ENCODE measurements around the gene MYZAP. TPM values are rescaled to one million over a fixed set of nuclear protein-coding genes. Genes with fewer than 3 reads are reported as not detected.

The MYZAP gene
- total and polyA plus RNA-seq, 2 of the 8 experiments (the other 6 are each of a cell fraction or from before 2014, with no cell fraction given), result 0.41 to 0.65 TPM

DNA sequence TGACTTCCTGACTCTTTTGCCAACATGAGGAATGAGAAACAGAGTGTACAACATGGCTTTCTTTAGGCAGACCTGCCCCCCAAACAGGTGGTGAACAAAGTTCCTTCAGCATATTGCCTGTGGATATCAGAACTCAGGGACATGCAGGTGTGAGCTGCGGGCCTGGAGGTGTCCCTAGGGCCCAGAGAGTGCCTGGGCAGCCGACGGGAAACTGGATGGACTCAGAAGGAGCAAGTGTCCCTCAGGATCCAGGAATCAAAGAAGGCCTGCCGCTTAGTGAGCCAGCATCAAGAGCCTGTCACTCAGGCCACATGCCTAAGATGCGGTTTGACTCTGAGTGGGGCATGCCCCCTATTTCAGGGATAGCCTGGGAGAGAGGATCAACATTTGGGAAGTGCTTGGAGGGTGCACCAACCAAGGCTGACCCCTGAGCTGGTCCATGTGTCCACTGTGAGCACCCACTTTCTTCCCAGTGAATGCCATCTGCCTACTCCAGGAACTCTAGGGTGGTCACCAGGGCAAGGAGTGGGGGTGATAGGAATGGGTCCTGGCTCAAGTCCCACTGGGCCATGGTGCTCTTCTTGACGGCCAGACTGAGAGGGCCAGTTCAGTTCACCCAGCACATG lies 98.8 kb downstream of the MYZAP start (continued):
- TF ChIP-seq RFX5 (IDR thresholded peaks at IDR 0.05; ENCODE audit: borderline replicate concordance, low read depth, low read length) (no peak), RBBP5 (IDR thresholded peaks at IDR 0.05; ENCODE audit: borderline replicate concordance, low read depth, low read length) (no peak), JUN (IDR thresholded peaks at IDR 0.05; ENCODE audit: low read depth, low read length) (no peak), SP1 (IDR thresholded peaks at IDR 0.05; ENCODE audit: low read depth, low read length) (no peak)
- TF ChIP-seq, protein P1, sequence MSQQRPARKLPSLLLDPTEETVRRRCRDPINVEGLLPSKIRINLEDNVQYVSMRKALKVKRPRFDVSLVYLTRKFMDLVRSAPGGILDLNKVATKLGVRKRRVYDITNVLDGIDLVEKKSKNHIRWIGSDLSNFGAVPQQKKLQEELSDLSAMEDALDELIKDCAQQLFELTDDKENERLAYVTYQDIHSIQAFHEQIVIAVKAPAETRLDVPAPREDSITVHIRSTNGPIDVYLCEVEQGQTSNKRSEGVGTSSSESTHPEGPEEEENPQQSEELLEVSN (IDR thresholded peaks at IDR 0.05), result no peak

All from H1 (cell line).